A549 (cell line): Measurements from ENCODE around the gene TBX15. TPM values are rescaled to one million over a fixed set of nuclear protein-coding genes. Genes with fewer than 3 reads are reported as not detected.

Experiments
- ATAC-seq, 2 experiments: fragments of 200-7000 bp in 1 of 2; fragments of >200 bp in 1 of 2; cut with Nextera tagmentation in 1 of 2; cut with Tn5 transposase in 1 of 2; 3 replicates each; pipeline versions ENCODE4 v1.8.0 to v1.9.1; 2018 to 2020; ENCODE audit warnings: mild to moderate bottlenecking in 1 of 2, moderate library complexity in 1 of 2
- CTCF ChIA-PET: fragments of 300-600 bp; sonication (Branson Sonifier 250); formaldehyde crosslinking; extraction: SDS; loops from one replicate; lab custom pipeline; 2021; ENCODE audit warnings: antibody characterized with exemption, inconsistent platforms; lab: Yijun Ruan, JAX
- POLR2A ChIA-PET: fragments of 350-600 bp; formaldehyde crosslinking; extraction: SDS; loops from one replicate; lab custom pipeline; 2021; ENCODE audit warnings: antibody characterized with exemption, inconsistent platforms; lab: Yijun Ruan, JAX
- DNase-seq, 2 experiments: peaks; one replicate each; pipeline versions ENCODE4 v3.0.0 to v3.0.0-alpha.2; 2011 to 2016; ENCODE audit warnings: low read depth in 1 of 2, low spot score in 1 of 2
- FAIRE-seq: peaks from 2 replicates; lab custom pipeline; 2011; peaks lifted over from hg19 to GRCh38; lab: Jason Lieb, UNC
- H3K27ac ChIP-seq, 2 experiments: fragments of >200 bp; sonication (Bioruptor Twin); formaldehyde crosslinking; 3 replicates each; pipeline ENCODE4 v1.5.1; 2016 to 2017
- H3K4me1 ChIP-seq: fragments of >200 bp; sonication (Bioruptor Twin); formaldehyde crosslinking; 3 replicates; pipeline ENCODE4 v1.6.1; 2016
- H3K4me2 ChIP-seq: fragments of >200 bp; sonication (Bioruptor Twin); formaldehyde crosslinking; 3 replicates; pipeline ENCODE4 v1.6.1; 2016
- H3K4me3 ChIP-seq: fragments of >200 bp; sonication (Bioruptor Twin); formaldehyde crosslinking; 3 replicates; pipeline ENCODE4 v1.5.1; 2016
- H3K9me3 ChIP-seq: fragments of >200 bp; sonication (Bioruptor Twin); formaldehyde crosslinking; 3 replicates; pipeline ENCODE4 v1.6.1; 2016
- BHLHE40 ChIP-seq: IDR thresholded peaks from 2 replicates; pipeline ENCODE4 v1.6.1; 2012; ENCODE audit warnings: low read depth, low read length, inconsistent platforms
- FOSB ChIP-seq: fragments of 250-450 bp; sonication (Bioruptor Pico); IDR thresholded peaks from 2 replicates; pipeline ENCODE4 v1.5.0; 2020; ENCODE audit warnings: mild to moderate bottlenecking, moderate library complexity
- GATA3 ChIP-seq: IDR thresholded peaks from 2 replicates; pipeline ENCODE4 v1.6.1; 2012; ENCODE audit warnings: borderline replicate concordance
- HEYL ChIP-seq: fragments of 250-450 bp; sonication (Bioruptor Pico); IDR thresholded peaks from 2 replicates; pipeline ENCODE4 v1.8.0; 2021; ENCODE audit warnings: mild to moderate bottlenecking, moderate library complexity
- JUN ChIP-seq, 2 experiments: fragments of >200 bp; sonication (Bioruptor Twin); formaldehyde crosslinking; IDR thresholded peaks; 2 replicates in 1 of 2; 3 replicates in 1 of 2; pipeline ENCODE4 v1.6.1; 2016 to 2017
- MYC ChIP-seq: IDR thresholded peaks from 2 replicates; pipeline ENCODE4 v1.6.1; 2012; ENCODE audit warnings: mild to moderate bottlenecking, inconsistent platforms, low read length, improper control_type of control experiment, borderline replicate concordance
- PHF8 ChIP-seq: fragments of 200-600 bp; sonication (generic); IDR thresholded peaks from 2 replicates; pipeline ENCODE4 v1.6.1; 2016; ENCODE audit warnings: low read depth, mild to moderate bottlenecking, antibody characterized with exemption, moderate library complexity, borderline replicate concordance
- RARB ChIP-seq: fragments of 250-450 bp; sonication (Bioruptor Pico); IDR thresholded peaks from 2 replicates; pipeline ENCODE4 v1.8.0; 2021; ENCODE audit warnings: mild to moderate bottlenecking, moderate library complexity
- RCOR1 ChIP-seq: fragments of 150-350 bp; IDR thresholded peaks from 2 replicates; pipeline ENCODE4 v1.6.1; 2014; ENCODE audit warnings: antibody characterized with exemption, low read length, low read depth
- SREBF2 ChIP-seq: fragments of 450-650 bp; IDR thresholded peaks from 2 replicates; pipeline ENCODE4 v1.6.1; 2014; ENCODE audit warnings: mild to moderate bottlenecking, moderate library complexity
- ZFP36 ChIP-seq: fragments of 450-650 bp; IDR thresholded peaks from 2 replicates; pipeline ENCODE4 v1.6.1; 2014; ENCODE audit warnings: borderline replicate concordance; ENCODE audit not compliant: partially characterized antibody
- WGBS: methylation state at CpG from one replicate; pipeline ENCODE4 v1.1.6; 2017; ENCODE audit errors: missing lambda C conversion rate; 5-methylcytosine and 5-hydroxymethylcytosine counted together
- polyA plus RNA-seq, 4 experiments: library from polyadenylated mRNA; depleted of rRNA in 3 of 4; stranded (reverse); fragments of >200 nt; fragmentation: RNase III in 1 of 4; extraction: RNeasy Plus Mini Kit Qiagen cat#74134 plus additional on column Dnase treatment in 1 of 4; gene quantifications; 2 replicates in 3 of 4; 3 replicates in 1 of 4; pipeline ENCODE4 v1.2.3, GENCODE V29; 2011 to 2017
- TF ChIP-seq, protein P1 (sequence below): IDR thresholded peaks from 2 replicates; pipeline ENCODE4 v1.6.1; 2012
- TF ChIP-seq, protein P2 (sequence below): fragments of 250-450 bp; sonication (Bioruptor Pico); IDR thresholded peaks from 2 replicates; pipeline ENCODE4 v1.5.0; 2020; ENCODE audit warnings: low read depth, mild to moderate bottlenecking, moderate library complexity
- TF ChIP-seq, protein P3 (sequence below): fragments of 200-600 bp; sonication (generic); IDR thresholded peaks from 2 replicates; pipeline ENCODE4 v1.6.1; 2016; ENCODE audit warnings: antibody characterized with exemption, mild to moderate bottlenecking, moderate library complexity
- TF ChIP-seq, protein P4 (sequence below): IDR thresholded peaks from 2 replicates; pipeline ENCODE4 v1.6.1; 2012; ENCODE audit warnings: low read depth, borderline replicate concordance

Gene TBX15
- polyA plus RNA-seq, 2 of the 4 experiments (the other 2 are of a cell fraction), result 0.04 TPM; not detected in 1

DNA sequence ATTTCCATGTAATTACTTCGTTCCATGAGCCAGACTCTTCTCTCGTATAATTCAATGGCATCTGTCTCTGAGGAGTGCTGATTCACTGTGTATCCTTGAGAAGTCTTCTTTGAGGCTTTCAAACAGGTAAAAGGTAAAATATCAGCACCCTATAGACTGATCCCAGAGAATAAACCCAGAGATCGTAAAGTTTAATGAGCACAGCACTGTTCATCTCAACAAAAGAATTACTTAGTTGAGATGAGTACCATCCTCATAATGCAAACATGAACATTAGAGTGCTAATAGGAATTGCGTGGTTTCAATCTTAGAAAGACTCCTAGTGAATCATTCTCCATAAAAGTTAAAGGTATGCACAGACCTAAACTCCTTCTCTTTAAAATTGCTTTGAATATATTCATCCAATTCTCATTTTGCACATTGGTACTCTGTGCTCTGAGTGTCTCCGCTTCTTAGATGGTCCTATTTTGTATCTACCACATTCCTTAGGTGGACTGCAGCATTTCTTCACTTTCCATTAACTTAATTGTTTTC is 97.2 kb downstream of the TBX15 start:
- POLR2A ChIA-PET, result no interaction called here
- no peak for DNase-seq
- no peaks in the 10 kb centered on the region for H3K9me3 ChIP-seq
- 45% methylated on average over 5 of the region's 5 CpGs for WGBS
- H3K4me1 ChIP-seq, result no peaks in the 10 kb centered on the region
- no peak overlapping the region for H3K4me2 ChIP-seq
- no peak for ATAC-seq
- TF ChIP-seq RARB (CRISPR knock-in tag) (no peak), BHLHE40 (no peak)
- TF ChIP-seq, protein P1, sequence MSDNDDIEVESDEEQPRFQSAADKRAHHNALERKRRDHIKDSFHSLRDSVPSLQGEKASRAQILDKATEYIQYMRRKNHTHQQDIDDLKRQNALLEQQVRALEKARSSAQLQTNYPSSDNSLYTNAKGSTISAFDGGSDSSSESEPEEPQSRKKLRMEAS, result no peak
- no peak overlapping the region for H3K4me3 ChIP-seq
- no peak for FAIRE-seq
- no peak overlapping the region for H3K27ac ChIP-seq
- CTCF ChIA-PET, result no interaction called here

DNA sequence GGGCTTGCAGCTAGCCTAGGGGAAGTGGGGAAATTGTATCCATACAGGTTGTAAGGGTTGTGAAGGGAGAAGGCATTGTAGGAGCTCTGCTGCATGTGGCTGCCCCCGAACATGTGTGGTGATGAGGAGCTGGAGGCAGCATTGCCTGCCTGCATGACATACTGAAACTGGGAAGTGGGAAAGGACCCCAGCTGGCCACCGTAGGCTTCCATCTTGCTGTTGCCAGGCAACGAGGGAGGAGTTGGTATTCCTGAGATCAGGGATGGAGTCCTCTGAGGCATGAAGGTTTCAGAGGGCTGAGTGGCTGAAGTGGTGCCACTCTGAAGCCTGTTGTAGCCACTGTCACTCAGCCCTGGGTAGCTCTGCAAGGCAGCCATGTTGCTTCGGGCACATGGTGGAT is 103.2 kb downstream of the TBX15 start:
- no peaks in the 10 kb centered on the region for H3K9me3 ChIP-seq
- POLR2A ChIA-PET, result no interaction called here
- FAIRE-seq, result no peak
- WGBS, result 35% methylated on average over 4 of the region's 4 CpGs
- no peak for TF ChIP-seq JUN (IDR thresholded peaks at IDR 0.05)
- TF ChIP-seq, protein P2, sequence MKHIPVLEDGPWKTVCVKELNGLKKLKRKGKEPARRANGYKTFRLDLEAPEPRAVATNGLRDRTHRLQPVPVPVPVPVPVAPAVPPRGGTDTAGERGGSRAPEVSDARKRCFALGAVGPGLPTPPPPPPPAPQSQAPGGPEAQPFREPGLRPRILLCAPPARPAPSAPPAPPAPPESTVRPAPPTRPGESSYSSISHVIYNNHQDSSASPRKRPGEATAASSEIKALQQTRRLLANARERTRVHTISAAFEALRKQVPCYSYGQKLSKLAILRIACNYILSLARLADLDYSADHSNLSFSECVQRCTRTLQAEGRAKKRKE (CRISPR knock-in tag), result no peak
- no peak for TF ChIP-seq SREBF2
- TF ChIP-seq, all 56 proteins: peak for 0
- no peak for ATAC-seq
- H3K4me1 ChIP-seq, result no peaks in the 10 kb centered on the region
- no peak overlapping the region for H3K4me2 ChIP-seq
- no peak overlapping the region for H3K27ac ChIP-seq
- H3K4me3 ChIP-seq, result no peak overlapping the region
- CTCF ChIA-PET, result no interaction called here
- DNase-seq, result no peak

- Histone ChIP-seq H3K9me3 (no peaks in the 10 kb centered on the region), H3K4me3 (no peak overlapping the region), H3K27ac (no peak overlapping the region), H3K4me2 (no peak overlapping the region), H3K4me1 (no peaks in the 10 kb centered on the region)
- ChIA-PET CTCF (no interaction called here), POLR2A (no interaction called here)
- TF ChIP-seq, protein P3, sequence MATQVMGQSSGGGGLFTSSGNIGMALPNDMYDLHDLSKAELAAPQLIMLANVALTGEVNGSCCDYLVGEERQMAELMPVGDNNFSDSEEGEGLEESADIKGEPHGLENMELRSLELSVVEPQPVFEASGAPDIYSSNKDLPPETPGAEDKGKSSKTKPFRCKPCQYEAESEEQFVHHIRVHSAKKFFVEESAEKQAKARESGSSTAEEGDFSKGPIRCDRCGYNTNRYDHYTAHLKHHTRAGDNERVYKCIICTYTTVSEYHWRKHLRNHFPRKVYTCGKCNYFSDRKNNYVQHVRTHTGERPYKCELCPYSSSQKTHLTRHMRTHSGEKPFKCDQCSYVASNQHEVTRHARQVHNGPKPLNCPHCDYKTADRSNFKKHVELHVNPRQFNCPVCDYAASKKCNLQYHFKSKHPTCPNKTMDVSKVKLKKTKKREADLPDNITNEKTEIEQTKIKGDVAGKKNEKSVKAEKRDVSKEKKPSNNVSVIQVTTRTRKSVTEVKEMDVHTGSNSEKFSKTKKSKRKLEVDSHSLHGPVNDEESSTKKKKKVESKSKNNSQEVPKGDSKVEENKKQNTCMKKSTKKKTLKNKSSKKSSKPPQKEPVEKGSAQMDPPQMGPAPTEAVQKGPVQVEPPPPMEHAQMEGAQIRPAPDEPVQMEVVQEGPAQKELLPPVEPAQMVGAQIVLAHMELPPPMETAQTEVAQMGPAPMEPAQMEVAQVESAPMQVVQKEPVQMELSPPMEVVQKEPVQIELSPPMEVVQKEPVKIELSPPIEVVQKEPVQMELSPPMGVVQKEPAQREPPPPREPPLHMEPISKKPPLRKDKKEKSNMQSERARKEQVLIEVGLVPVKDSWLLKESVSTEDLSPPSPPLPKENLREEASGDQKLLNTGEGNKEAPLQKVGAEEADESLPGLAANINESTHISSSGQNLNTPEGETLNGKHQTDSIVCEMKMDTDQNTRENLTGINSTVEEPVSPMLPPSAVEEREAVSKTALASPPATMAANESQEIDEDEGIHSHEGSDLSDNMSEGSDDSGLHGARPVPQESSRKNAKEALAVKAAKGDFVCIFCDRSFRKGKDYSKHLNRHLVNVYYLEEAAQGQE, result no peak
- TF ChIP-seq RCOR1, result no peak
- no peak for TF ChIP-seq MYC
- TF ChIP-seq ZFP36, result no peak
- no peak for TF ChIP-seq RARB (CRISPR knock-in tag)
- no peak for TF ChIP-seq HEYL (CRISPR knock-in tag)
- no peak for TF ChIP-seq GATA3
- TF ChIP-seq PHF8, result no peak
- no peak for TF ChIP-seq FOSB (CRISPR knock-in tag)
- TF ChIP-seq, protein P4, sequence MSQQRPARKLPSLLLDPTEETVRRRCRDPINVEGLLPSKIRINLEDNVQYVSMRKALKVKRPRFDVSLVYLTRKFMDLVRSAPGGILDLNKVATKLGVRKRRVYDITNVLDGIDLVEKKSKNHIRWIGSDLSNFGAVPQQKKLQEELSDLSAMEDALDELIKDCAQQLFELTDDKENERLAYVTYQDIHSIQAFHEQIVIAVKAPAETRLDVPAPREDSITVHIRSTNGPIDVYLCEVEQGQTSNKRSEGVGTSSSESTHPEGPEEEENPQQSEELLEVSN, result no peak
- no peak for ATAC-seq
- 21% methylated on average over 2 of the region's 2 CpGs for WGBS
- FAIRE-seq, result no peak
- no peak for DNase-seq
Observed at GRCh38 chr1:118881751-118882150, 106.4 kb downstream of the TBX15 start.
